ENCODE data around the gene NFIB. TPM values are rescaled to one million over a fixed set of nuclear protein-coding genes. Genes with fewer than 3 reads are reported as not detected.

Gene NFIB
- total and polyA plus RNA-seq, 2 donors: 20.8 to 217 TPM

DNA sequence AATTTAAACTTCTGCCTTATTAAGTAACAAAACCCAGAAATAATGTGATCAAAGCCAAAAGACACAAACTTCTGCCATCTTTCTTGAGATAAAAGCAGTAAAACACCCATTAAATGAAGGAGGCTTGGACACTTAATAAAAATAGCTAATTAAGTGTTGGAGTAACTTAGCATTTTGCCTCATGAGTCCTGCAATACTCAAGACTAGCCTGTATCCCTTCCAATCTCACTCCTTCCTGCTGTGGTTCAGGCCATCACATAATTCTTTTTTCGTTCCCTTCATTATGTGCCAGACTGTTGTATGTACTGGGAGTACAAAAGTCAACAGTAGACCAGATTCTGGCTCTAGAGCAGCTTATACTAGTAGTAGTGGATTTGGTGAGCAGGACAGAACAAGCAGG is 250.2 kb downstream of the NFIB start:
- no peak overlapping the region for H3K4me3 ChIP-seq (ENCODE audit: low read depth, low read length)
- no peak overlapping the region for H3K27ac ChIP-seq (ENCODE audit: low read depth)
- no peak for DNase-seq (ENCODE audit: extremely low spot score)
- 87% methylated on average over 1 of the region's 1 CpG for WGBS
- H3K4me1 ChIP-seq (ENCODE audit: insufficient read depth): no peaks in the 10 kb centered on the region
- no peaks in the 10 kb centered on the region for H3K36me3 ChIP-seq (ENCODE audit: insufficient read depth)

- H3K36me3 ChIP-seq (ENCODE audit: insufficient read depth): no peaks in the 10 kb centered on the region
- no peak overlapping the region for H3K27ac ChIP-seq (ENCODE audit: low read depth)
- DNase-seq (ENCODE audit: extremely low spot score): peak; percentile 59
- no peak overlapping the region for H3K4me3 ChIP-seq (ENCODE audit: low read depth, low read length)
- no peaks in the 10 kb centered on the region for H3K4me1 ChIP-seq (ENCODE audit: insufficient read depth)
- 59% methylated on average over 9 of the region's 9 CpGs for WGBS
Observed at GRCh38 chr9:14062586-14063221, 251.2 kb downstream of the NFIB start.

- 90% methylated on average over 15 of the region's 15 CpGs for WGBS
- Histone ChIP-seq H3K27ac (ENCODE audit: low read depth) (no peak overlapping the region), H3K4me3 (ENCODE audit: low read depth, low read length) (no peak overlapping the region), H3K36me3 (ENCODE audit: insufficient read depth) (no peaks in the 10 kb centered on the region), H3K4me1 (ENCODE audit: insufficient read depth) (no peaks in the 10 kb centered on the region)
- no peak for DNase-seq (ENCODE audit: extremely low spot score)
Observed at GRCh38 chr9:14061936-14062585, 251.9 kb downstream of the NFIB start.

GRCh38 chr9:14058325-14058688 is 255.6 kb downstream of the NFIB start:
- DNase-seq (ENCODE audit: extremely low spot score): no peak
- H3K4me3 ChIP-seq (ENCODE audit: low read depth, low read length): no peak overlapping the region
- no peak overlapping the region for H3K27ac ChIP-seq (ENCODE audit: low read depth)
- H3K36me3 ChIP-seq (ENCODE audit: insufficient read depth): no peaks in the 10 kb centered on the region
- WGBS: 80% methylated on average over 5 of the region's 5 CpGs
- no peaks in the 10 kb centered on the region for H3K4me1 ChIP-seq (ENCODE audit: insufficient read depth)

GRCh38 chr9:14057368-14058324 is 256.3 kb downstream of the NFIB start:
- WGBS: 59% methylated on average over 13 of the region's 13 CpGs
- H3K4me1 ChIP-seq (ENCODE audit: insufficient read depth): no peaks in the 10 kb centered on the region
- H3K36me3 ChIP-seq (ENCODE audit: insufficient read depth): no peaks in the 10 kb centered on the region
- no peak for DNase-seq (ENCODE audit: extremely low spot score)
- H3K4me3 ChIP-seq (ENCODE audit: low read depth, low read length): no peak overlapping the region
- no peak overlapping the region for H3K27ac ChIP-seq (ENCODE audit: low read depth)

DNA sequence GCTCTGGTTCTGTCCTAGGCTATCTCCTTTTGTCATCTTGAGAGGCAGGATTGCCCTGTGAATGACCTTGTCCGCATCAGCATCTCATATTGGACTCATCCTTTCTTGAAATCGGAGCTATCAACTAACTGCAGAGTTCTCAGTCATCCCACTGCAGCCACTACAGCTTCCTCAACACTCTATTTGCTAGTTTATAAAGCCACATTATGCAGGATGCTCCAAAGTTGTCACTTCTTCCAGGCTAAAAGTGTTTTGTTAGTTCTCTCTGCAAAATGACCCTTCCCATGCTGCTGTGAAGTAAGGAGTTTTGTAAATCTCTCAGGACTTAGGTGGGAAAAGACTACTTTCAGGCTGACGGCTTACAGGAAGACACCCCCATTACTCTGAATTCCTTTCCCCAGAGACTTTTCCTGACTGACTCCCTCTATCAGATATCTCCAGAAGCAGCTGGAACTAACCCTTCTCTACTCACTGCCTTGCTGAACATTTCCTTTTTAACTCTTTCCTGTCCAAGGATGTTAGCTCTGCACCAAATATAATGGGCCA is 257.6 kb downstream of the NFIB start:
- Histone ChIP-seq H3K4me1 (ENCODE audit: insufficient read depth) (no peaks in the 10 kb centered on the region), H3K4me3 (ENCODE audit: low read depth, low read length) (no peak overlapping the region), H3K36me3 (ENCODE audit: insufficient read depth) (no peaks in the 10 kb centered on the region), H3K27ac (ENCODE audit: low read depth) (no peak overlapping the region)
- no peak for DNase-seq (ENCODE audit: extremely low spot score)
- WGBS: 50% methylated on average over 3 of the region's 3 CpGs

DNA sequence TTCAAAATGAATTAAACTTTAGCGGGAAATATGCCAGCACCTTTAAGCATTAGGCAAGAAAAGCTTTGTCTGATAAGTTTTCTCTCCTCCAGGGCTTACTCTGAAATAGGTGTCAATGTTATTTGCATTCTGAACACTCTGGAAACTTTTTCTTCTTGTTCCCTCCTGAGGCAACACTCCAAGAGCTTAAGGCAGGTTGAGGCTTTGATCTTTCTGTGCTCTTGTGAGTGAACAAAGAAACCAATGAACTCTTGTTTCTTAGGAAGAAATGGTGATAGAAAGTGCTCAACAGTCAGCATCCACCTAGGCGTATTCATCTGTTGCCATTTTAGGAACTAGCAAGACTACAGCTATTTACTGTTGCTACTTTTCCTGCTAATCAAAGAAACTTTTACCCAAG is 259.8 kb downstream of the NFIB start:
- no peak overlapping the region for H3K4me3 ChIP-seq (ENCODE audit: low read depth, low read length)
- H3K36me3 ChIP-seq (ENCODE audit: insufficient read depth): no peaks in the 10 kb centered on the region
- DNase-seq (ENCODE audit: extremely low spot score): no peak
- H3K4me1 ChIP-seq (ENCODE audit: insufficient read depth): no peaks in the 10 kb centered on the region
- no peak overlapping the region for H3K27ac ChIP-seq (ENCODE audit: low read depth)
- 93% methylated on average over 2 of the region's 2 CpGs for WGBS

GRCh38 chr9:14052359-14052758 is 261.6 kb downstream of the NFIB start:
- Histone ChIP-seq H3K4me3 (ENCODE audit: low read depth, low read length) (no peak overlapping the region), H3K36me3 (ENCODE audit: insufficient read depth) (no peaks in the 10 kb centered on the region), H3K27ac (ENCODE audit: low read depth) (no peak overlapping the region), H3K4me1 (ENCODE audit: insufficient read depth) (no peaks in the 10 kb centered on the region)
- no peak for DNase-seq (ENCODE audit: extremely low spot score)
- WGBS: 91% methylated on average over 2 of the region's 2 CpGs

GRCh38 chr9:14051419-14051818 is 262.5 kb downstream of the NFIB start:
- Histone ChIP-seq H3K4me3 (ENCODE audit: low read depth, low read length) (no peak overlapping the region), H3K27ac (ENCODE audit: low read depth) (no peak overlapping the region), H3K36me3 (ENCODE audit: insufficient read depth) (no peaks in the 10 kb centered on the region), H3K4me1 (ENCODE audit: insufficient read depth) (no peaks in the 10 kb centered on the region)
- DNase-seq (ENCODE audit: extremely low spot score): no peak

- no peak for DNase-seq (ENCODE audit: extremely low spot score)
- Histone ChIP-seq H3K4me3 (ENCODE audit: low read depth, low read length) (no peak overlapping the region), H3K27ac (ENCODE audit: low read depth) (no peak overlapping the region), H3K36me3 (ENCODE audit: insufficient read depth) (no peaks in the 10 kb centered on the region), H3K4me1 (ENCODE audit: insufficient read depth) (no peaks in the 10 kb centered on the region)
- 94% methylated on average over 1 of the region's 1 CpG for WGBS
Observed at GRCh38 chr9:14043483-14043882, 270.5 kb downstream of the NFIB start.

GRCh38 chr9:14037331-14037730 is 276.6 kb downstream of the NFIB start:
- Histone ChIP-seq H3K4me1 (ENCODE audit: insufficient read depth) (no peaks in the 10 kb centered on the region), H3K36me3 (ENCODE audit: insufficient read depth) (no peaks in the 10 kb centered on the region), H3K27ac (ENCODE audit: low read depth) (no peak overlapping the region), H3K4me3 (ENCODE audit: low read depth, low read length) (no peak overlapping the region)
- WGBS: 86% methylated on average over 4 of the region's 4 CpGs
- DNase-seq (ENCODE audit: extremely low spot score): no peak

GRCh38 chr9:14033067-14033466 is 280.9 kb downstream of the NFIB start:
- Histone ChIP-seq H3K36me3 (ENCODE audit: insufficient read depth) (no peaks in the 10 kb centered on the region), H3K4me1 (ENCODE audit: insufficient read depth) (no peaks in the 10 kb centered on the region), H3K27ac (ENCODE audit: low read depth) (no peak overlapping the region), H3K4me3 (ENCODE audit: low read depth, low read length) (no peak overlapping the region)
- WGBS: 84% methylated on average over 3 of the region's 3 CpGs
- no peak for DNase-seq (ENCODE audit: extremely low spot score)

All from urinary bladder (tissue), 4 donors.